NCI-H446 treated with DMSO at 0.1 percent for 48 hours (cell line): ENCODE measurements around the gene CACNG3.

Source experiments
- DNase-seq: peaks from one replicate; lab custom pipeline; 2025; lab: John Stamatoyannopoulos, UW

Gene CACNG3

GRCh38 chr16:24396350-24397271 is 140.5 kb downstream of the CACNG3 start:
- DNase-seq, result no peak

GRCh38 chr16:24409045-24409444 is 152.9 kb downstream of the CACNG3 start:
- no peak for DNase-seq
